ENCODE data around the gene DCAF6.

The DCAF6 gene

GRCh38 chr1:167981933-167982332 lies 45.5 kb downstream of the DCAF6 start:
- no peak for DNase-seq (ENCODE audit: low read depth)
- H3K4me3 ChIP-seq (ENCODE audit: low read depth, low read length), result no peak overlapping the region
- TF ChIP-seq, protein P1, sequence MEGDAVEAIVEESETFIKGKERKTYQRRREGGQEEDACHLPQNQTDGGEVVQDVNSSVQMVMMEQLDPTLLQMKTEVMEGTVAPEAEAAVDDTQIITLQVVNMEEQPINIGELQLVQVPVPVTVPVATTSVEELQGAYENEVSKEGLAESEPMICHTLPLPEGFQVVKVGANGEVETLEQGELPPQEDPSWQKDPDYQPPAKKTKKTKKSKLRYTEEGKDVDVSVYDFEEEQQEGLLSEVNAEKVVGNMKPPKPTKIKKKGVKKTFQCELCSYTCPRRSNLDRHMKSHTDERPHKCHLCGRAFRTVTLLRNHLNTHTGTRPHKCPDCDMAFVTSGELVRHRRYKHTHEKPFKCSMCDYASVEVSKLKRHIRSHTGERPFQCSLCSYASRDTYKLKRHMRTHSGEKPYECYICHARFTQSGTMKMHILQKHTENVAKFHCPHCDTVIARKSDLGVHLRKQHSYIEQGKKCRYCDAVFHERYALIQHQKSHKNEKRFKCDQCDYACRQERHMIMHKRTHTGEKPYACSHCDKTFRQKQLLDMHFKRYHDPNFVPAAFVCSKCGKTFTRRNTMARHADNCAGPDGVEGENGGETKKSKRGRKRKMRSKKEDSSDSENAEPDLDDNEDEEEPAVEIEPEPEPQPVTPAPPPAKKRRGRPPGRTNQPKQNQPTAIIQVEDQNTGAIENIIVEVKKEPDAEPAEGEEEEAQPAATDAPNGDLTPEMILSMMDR (IDR thresholded peaks at IDR 0.05; ENCODE audit: low read depth, low read length, missing control alignments), result no peak

DNA sequence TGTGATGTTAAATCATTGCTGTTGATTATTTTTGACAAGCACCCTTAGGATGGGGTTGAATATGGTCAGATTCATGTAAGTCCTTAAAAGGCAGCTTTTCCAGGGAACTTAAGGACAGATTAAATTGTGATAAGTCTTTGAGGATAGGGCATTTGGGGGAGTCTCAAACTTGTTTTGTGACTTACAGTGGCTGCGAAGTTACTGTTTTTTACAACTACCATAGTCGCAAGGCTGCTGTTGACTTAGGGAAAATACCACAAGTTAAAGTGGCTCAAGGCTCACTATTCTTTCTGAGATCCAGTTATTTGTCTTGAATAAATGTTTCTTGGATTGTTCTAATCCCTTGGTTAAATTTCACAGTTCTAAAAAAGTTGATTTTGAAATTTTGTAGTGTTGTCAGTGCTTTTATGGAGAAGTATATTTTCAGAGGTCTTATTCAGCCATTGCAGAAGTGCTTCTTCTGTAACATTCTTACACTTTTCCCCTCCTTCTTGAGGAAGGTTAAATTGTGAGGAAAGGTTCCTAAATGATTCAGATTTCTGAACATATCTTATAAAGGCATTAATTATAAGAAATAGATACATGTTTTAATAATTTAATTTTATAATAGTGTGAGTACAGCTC lies 47.4 kb downstream of the DCAF6 start:
- H3K4me3 ChIP-seq (ENCODE audit: low read depth, low read length), result no peak overlapping the region
- no peak for DNase-seq (ENCODE audit: low read depth)
- TF ChIP-seq, protein P1 (IDR thresholded peaks at IDR 0.05; ENCODE audit: low read depth, low read length, missing control alignments), result no peak

DNA sequence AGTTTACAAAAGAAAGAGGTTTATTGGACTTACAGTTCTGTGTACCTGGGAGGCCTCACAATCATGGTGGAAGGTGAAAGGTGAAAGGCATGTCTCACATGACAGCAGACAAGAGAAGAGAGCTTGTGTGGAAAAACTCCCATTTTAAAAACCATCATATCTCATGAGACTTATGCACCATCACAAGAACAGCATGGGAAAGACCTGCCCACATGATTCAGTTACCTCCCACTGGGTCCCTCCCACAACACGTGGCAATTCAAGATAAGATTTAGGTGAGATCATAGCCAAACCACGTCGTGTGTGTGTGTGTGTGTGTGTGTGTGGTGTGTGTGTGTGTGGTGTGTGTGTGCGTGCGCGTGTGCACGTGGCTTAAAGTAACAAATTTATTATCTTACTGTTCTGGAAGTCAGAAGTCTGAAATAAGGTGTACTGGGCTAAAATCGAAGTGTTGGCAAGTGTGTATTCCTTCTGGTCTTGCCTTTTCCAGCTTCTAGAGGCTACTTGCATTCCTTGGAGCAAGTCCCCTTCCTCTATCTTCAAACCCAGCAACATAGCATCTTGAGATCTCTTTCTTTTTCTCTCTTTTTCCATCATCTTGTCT lies 48.5 kb downstream of the DCAF6 start:
- TF ChIP-seq, protein P1 (IDR thresholded peaks at IDR 0.05; ENCODE audit: low read depth, low read length, missing control alignments), result no peak
- no peak overlapping the region for H3K4me3 ChIP-seq (ENCODE audit: low read depth, low read length)
- DNase-seq (ENCODE audit: low read depth), result no peak

GRCh38 chr1:167987174-167987573 lies 50.7 kb downstream of the DCAF6 start:
- TF ChIP-seq, protein P1 (IDR thresholded peaks at IDR 0.05; ENCODE audit: low read depth, low read length, missing control alignments), result no peak
- H3K4me3 ChIP-seq (ENCODE audit: low read depth, low read length), result no peak overlapping the region
- no peak for DNase-seq (ENCODE audit: low read depth)

- DNase-seq (ENCODE audit: low read depth), result no peak
- H3K4me3 ChIP-seq (ENCODE audit: low read depth, low read length), result no peak overlapping the region
- TF ChIP-seq, protein P1 (IDR thresholded peaks at IDR 0.05; ENCODE audit: low read depth, low read length, missing control alignments), result no peak
These were observed 55.1 kb downstream of the DCAF6 start for GRCh38 chr1:167991546-167991945.

- no peak for DNase-seq (ENCODE audit: low read depth)
- TF ChIP-seq, protein P1 (IDR thresholded peaks at IDR 0.05; ENCODE audit: low read depth, low read length, missing control alignments), result no peak
- no peak overlapping the region for H3K4me3 ChIP-seq (ENCODE audit: low read depth, low read length)
These were observed 57.2 kb downstream of the DCAF6 start for GRCh38 chr1:167993720-167994119.

DNA sequence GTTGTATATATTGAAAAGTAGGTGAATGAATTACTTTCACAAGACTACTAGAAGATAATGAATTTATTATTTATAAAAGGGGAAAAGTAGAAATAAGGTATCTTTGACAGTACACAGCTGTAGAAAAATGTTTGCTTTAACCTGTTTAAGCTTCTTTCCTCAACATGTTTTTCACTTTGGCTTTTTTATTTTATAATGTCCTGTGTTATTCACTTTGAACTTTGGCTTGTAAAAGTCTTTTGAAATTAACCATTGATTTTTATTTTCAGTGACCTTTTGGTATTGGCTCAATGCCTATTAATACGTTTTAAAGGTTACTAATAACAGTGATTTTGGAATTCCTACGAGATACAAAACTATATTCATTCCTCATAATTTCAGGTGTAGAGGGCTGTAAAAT lies 58.1 kb downstream of the DCAF6 start:
- no peak for DNase-seq (ENCODE audit: low read depth)
- no peak overlapping the region for H3K4me3 ChIP-seq (ENCODE audit: low read depth, low read length)
- TF ChIP-seq, protein P1 (IDR thresholded peaks at IDR 0.05; ENCODE audit: low read depth, low read length, missing control alignments), result no peak

Measured in GM12864 (cell line).